ENCODE data around the gene INPP4B. TPM values are rescaled to one million over a fixed set of nuclear protein-coding genes. Genes with fewer than 3 reads are reported as not detected.

Gene INPP4B
- total RNA-seq, 1 experiment from 2014 or later, result 14.3 TPM

- H3K27me3 ChIP-seq (ENCODE audit: insufficient read depth, low read length), result no peaks in the 10 kb centered on the region
- no peak overlapping the region for H3K4me3 ChIP-seq (replicated peaks in 1 of 2; ENCODE audit: low read depth in 1 of 2, low read length in 2 of 2)
- no peaks in the 10 kb centered on the region for H4K20me1 ChIP-seq (ENCODE audit: insufficient read depth)
- BruUV-seq (replicated peaks), result no TSS peak
- no peaks in the 10 kb centered on the region for H3K4me1 ChIP-seq (ENCODE audit: control insufficient read depth in 1 of 2, insufficient read depth in 2 of 2, low read length in 2 of 2)
- H3K27ac ChIP-seq (ENCODE audit: low read depth, low read length), result no peak overlapping the region
- no peaks in the 10 kb centered on the region for H3K36me3 ChIP-seq (ENCODE audit: control insufficient read depth in 1 of 2, insufficient read depth in 2 of 2, low read length in 2 of 2)
- H2AFZ ChIP-seq (ENCODE audit: low read depth, low read length, poor library complexity, severe bottlenecking), result no peak overlapping the region
- no peaks in the 10 kb centered on the region for H3K9me2 ChIP-seq (ENCODE audit: insufficient read depth)
- ChIA-PET RAD21 (ENCODE audit: low non-redundant PET in 1 of 2, low total read pairs in 2 of 2, uncharacterized antibody in 2 of 2, unreplicated experiment in 2 of 2) (no interaction called here), CTCF (no interaction called here), POLR2A (no interaction called here)
- intact Hi-C loops (cut with micrococcal nuclease), result no loop called here
- TF ChIP-seq SIN3A (IDR thresholded peaks at IDR 0.05; ENCODE audit: low read depth), result no peak
- no peak for TF ChIP-seq EZH2 (IDR thresholded peaks at IDR 0.05)
- no peak for TF ChIP-seq ZNF274 (IDR thresholded peaks at IDR 0.05; ENCODE audit: low read depth, low read length)
- no peak for TF ChIP-seq ZBTB33 (IDR thresholded peaks at IDR 0.05; ENCODE audit: extremely low read depth, insufficient replicate concordance, low read length)
- no peak for TF ChIP-seq JUND (IDR thresholded peaks at IDR 0.05)
- no peak for TF ChIP-seq YY1 (IDR thresholded peaks at IDR 0.05; ENCODE audit: extremely low read depth, insufficient replicate concordance, low read depth, low read length)
- TF ChIP-seq RAD21 (IDR thresholded peaks at IDR 0.05; ENCODE audit: low read depth), result no peak
- TF ChIP-seq CEBPB (IDR thresholded peaks at IDR 0.05; ENCODE audit: low read depth), result no peak
- TF ChIP-seq MAX (IDR thresholded peaks at IDR 0.05), result no peak
- no peak for TF ChIP-seq CTCF (IDR thresholded peaks at IDR 0.05 in 2 of 3, conservative IDR thresholded peaks at IDR 0.05 in 1 of 3; ENCODE audit: borderline replicate concordance in 1 of 3, insufficient read depth in 1 of 3, low read depth in 2 of 3, low read length in 2 of 3)
- H3K9ac ChIP-seq (ENCODE audit: low read length), result no peak overlapping the region
- no peak overlapping the region for H3K4me2 ChIP-seq (ENCODE audit: low read length)
- ATAC-seq (no peak), DNase-seq (ENCODE audit: low read depth, low spot score) (no peak)
- H3K9me3 ChIP-seq (ENCODE audit: control insufficient read depth in 1 of 2, insufficient read depth in 1 of 2, low read depth in 1 of 2, low read length in 2 of 2), result no peaks in the 10 kb centered on the region
- no peaks in the 10 kb centered on the region for H3K79me2 ChIP-seq (ENCODE audit: insufficient read depth, low read length)
Observed at GRCh38 chr4:142045996-142046395, 800.1 kb downstream of the INPP4B start.
